ENCODE data around the gene SUSD2. TPM values are rescaled to one million over a fixed set of nuclear protein-coding genes. Genes with fewer than 3 reads are reported as not detected.

SUSD2 gene
- total and polyA plus RNA-seq, 2 of the 4 experiments (the other 2 are of a cell fraction), result 0.18 to 1.6 TPM

DNA sequence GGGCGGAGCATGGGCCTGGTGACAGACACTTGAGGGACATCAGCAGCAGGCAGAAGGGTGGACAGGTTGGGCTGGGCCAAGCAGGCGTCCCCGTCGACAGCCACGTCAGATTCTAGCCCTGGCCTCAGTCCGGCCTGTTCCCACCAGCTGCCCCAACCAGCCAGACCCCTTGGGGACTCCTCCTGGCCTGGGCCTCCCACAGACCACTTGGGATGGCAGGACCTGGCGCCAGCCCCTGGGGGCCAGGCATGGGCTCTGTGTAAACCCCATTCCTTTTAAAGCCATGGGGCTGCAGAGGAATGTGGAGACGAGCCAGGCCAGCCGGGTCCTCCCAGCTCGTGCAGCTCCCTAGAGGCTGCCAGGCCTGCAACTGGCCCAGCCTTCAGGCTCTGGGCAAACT, 4.7 kb upstream of the SUSD2 start:
- Histone ChIP-seq H3K27ac (ENCODE audit: insufficient read depth, low read length) (no peak overlapping the region), H3K27me3 (ENCODE audit: control insufficient read depth, insufficient read depth, low read length) (no peaks in the 10 kb centered on the region), H3K79me1 (ENCODE audit: low read depth in 1 of 2, low read length in 2 of 2) (peaks cover 0 to 8% of the 10 kb centered on the region in 2 experiments; a peak in 2 of 4 replicates), H2BK15ac (ENCODE audit: low read depth, low read length) (no peak overlapping the region), H4K91ac (ENCODE audit: insufficient read depth, low read depth, low read length) (no peak overlapping the region), H3K23ac (ENCODE audit: low read depth, low read length) (no peak overlapping the region), H3K9ac (ENCODE audit: low read depth, low read length) (no peak overlapping the region), H3K14ac (replicated peaks; ENCODE audit: low read depth, low read length) (no peak overlapping the region), H3K9me3 (ENCODE audit: control insufficient read depth, insufficient read depth, low read length) (no peaks in the 10 kb centered on the region), H2BK20ac (ENCODE audit: low read depth, low read length) (no peak overlapping the region), H2BK5ac (ENCODE audit: low read depth, low read length, poor library complexity, severe bottlenecking) (no peak overlapping the region), H3K18ac (ENCODE audit: low read depth, low read length) (no peak overlapping the region), H4K20me1 (ENCODE audit: insufficient read depth, low read length) (peaks cover 19% of the 10 kb centered on the region; the same call in 1 of the 2 replicates), H3K36me3 (ENCODE audit: control insufficient read depth, insufficient read depth, low read length) (peaks cover 37% of the 10 kb centered on the region), H2AK5ac (ENCODE audit: low read depth, low read length) (no peak overlapping the region), H4K8ac (ENCODE audit: low read depth in 2 of 2, low read length in 2 of 2) (no peak overlapping the region), H3K4me1 (ENCODE audit: control insufficient read depth, insufficient read depth, low read length) (no peaks in the 10 kb centered on the region), H3K4ac (ENCODE audit: low read depth, low read length) (no peak overlapping the region), H2AK9ac (replicated peaks; ENCODE audit: low read depth, low read length, poor library complexity) (peak overlapping the region; percentile 52), H3K9me1 (ENCODE audit: insufficient read depth, low read length) (no peaks in the 10 kb centered on the region), H3K4me2 (ENCODE audit: low read depth, low read length) (no peak overlapping the region), H4K5ac (ENCODE audit: low read depth, low read length) (no peak overlapping the region), H3K56ac (ENCODE audit: extremely low read depth, insufficient read depth, low read length) (no peak overlapping the region), H2AFZ (replicated peaks; ENCODE audit: low read length, poor library complexity) (no peak overlapping the region), H2BK120ac (ENCODE audit: low read depth, low read length) (no peak overlapping the region), H3K4me3 (ENCODE audit: insufficient read depth, low read depth, low read length) (no peak overlapping the region)
- dilution Hi-C loops (cut with HindIII; ENCODE audit: low sequenced_read_pairs, unreplicated experiment) (no loop called here), intact Hi-C loops (cut with micrococcal nuclease) (loop anchor here (10.0 kb wide), 1 partner anchor 192 kb away; the partner anchor contains the start of gene GSTT2), in situ Hi-C loops (cut with MboI; ENCODE audit: low sequenced_read_pairs) (no loop called here)
- no TSS peak for BruUV-seq (replicated peaks)
- TF ChIP-seq FOS (IDR thresholded peaks at IDR 0.05; ENCODE audit: low read depth, low read length), result no peak
- TF ChIP-seq, protein P1, sequence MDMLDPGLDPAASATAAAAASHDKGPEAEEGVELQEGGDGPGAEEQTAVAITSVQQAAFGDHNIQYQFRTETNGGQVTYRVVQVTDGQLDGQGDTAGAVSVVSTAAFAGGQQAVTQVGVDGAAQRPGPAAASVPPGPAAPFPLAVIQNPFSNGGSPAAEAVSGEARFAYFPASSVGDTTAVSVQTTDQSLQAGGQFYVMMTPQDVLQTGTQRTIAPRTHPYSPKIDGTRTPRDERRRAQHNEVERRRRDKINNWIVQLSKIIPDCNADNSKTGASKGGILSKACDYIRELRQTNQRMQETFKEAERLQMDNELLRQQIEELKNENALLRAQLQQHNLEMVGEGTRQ (IDR thresholded peaks at IDR 0.05; ENCODE audit: low read depth, low read length), result no peak
- TF ChIP-seq RFX5 (IDR thresholded peaks at IDR 0.05; ENCODE audit: low read depth, low read length), result no peak
- CTCF ChIA-PET, result no interaction called here
- WGBS, 2 experiments (ENCODE audit: extremely low coverage in 2 of 2, insufficient read length in 1 of 2), result 70% methylated on average over 4 of the region's 10 CpGs; no CpG with 5 or more reads in 1 of the 2 experiments
- ATAC-seq (ENCODE audit: low read depth) (peak; percentile 5; the same call in 1 of the 2 replicates), DNase-seq (no peak)
- POLR2A ChIA-PET (ENCODE audit: unreplicated experiment), result no interaction called here

Data from IMR-90 (cell line).